Measurements from ENCODE around the gene RASGRF1.

RASGRF1 gene

GRCh38 chr15:79089331-79089889, 1.2 kb downstream of the RASGRF1 start:
- no peak for DNase-seq (ENCODE audit: low read depth)
- H3K4me3 ChIP-seq (ENCODE audit: low read length), result no peak overlapping the region
- no peak for TF ChIP-seq CTCF (conservative IDR thresholded peaks at IDR 0.05; ENCODE audit: low read length)

- no peak for TF ChIP-seq CTCF (conservative IDR thresholded peaks at IDR 0.05; ENCODE audit: low read length)
- DNase-seq (ENCODE audit: low read depth), result no peak
Observed at GRCh38 chr15:79088426-79089205, 2.0 kb downstream of the RASGRF1 start.

GRCh38 chr15:79086814-79087213, 3.8 kb downstream of the RASGRF1 start:
- no peak overlapping the region for H3K4me3 ChIP-seq (ENCODE audit: low read length)
- no peak for DNase-seq (ENCODE audit: low read depth)
- TF ChIP-seq CTCF (conservative IDR thresholded peaks at IDR 0.05; ENCODE audit: low read length), result no peak

More at GRCh38 chr15:79088426-79089205, 2.0 kb downstream of the RASGRF1 start:
- no peak overlapping the region for H3K4me3 ChIP-seq (ENCODE audit: low read length)

- no peak overlapping the region for H3K4me3 ChIP-seq (ENCODE audit: low read length)
- no peak for TF ChIP-seq CTCF (conservative IDR thresholded peaks at IDR 0.05; ENCODE audit: low read length)
- no peak for DNase-seq (ENCODE audit: low read depth)
Observed at GRCh38 chr15:79084308-79084968, 6.1 kb downstream of the RASGRF1 start.

GRCh38 chr15:79083154-79083553, 7.4 kb downstream of the RASGRF1 start:
- TF ChIP-seq CTCF (conservative IDR thresholded peaks at IDR 0.05; ENCODE audit: low read length), result no peak
- H3K4me3 ChIP-seq (ENCODE audit: low read length), result no peak overlapping the region
- no peak for DNase-seq (ENCODE audit: low read depth)

- no peak overlapping the region for H3K4me3 ChIP-seq (ENCODE audit: low read length)
- DNase-seq (ENCODE audit: low read depth), result no peak
- TF ChIP-seq CTCF (conservative IDR thresholded peaks at IDR 0.05; ENCODE audit: low read length), result no peak
Observed at GRCh38 chr15:79082363-79083070, 8.1 kb downstream of the RASGRF1 start.

Data from AG10803 (cell line).